Measurements from ENCODE around the gene LINC00237.

The LINC00237 gene

DNA sequence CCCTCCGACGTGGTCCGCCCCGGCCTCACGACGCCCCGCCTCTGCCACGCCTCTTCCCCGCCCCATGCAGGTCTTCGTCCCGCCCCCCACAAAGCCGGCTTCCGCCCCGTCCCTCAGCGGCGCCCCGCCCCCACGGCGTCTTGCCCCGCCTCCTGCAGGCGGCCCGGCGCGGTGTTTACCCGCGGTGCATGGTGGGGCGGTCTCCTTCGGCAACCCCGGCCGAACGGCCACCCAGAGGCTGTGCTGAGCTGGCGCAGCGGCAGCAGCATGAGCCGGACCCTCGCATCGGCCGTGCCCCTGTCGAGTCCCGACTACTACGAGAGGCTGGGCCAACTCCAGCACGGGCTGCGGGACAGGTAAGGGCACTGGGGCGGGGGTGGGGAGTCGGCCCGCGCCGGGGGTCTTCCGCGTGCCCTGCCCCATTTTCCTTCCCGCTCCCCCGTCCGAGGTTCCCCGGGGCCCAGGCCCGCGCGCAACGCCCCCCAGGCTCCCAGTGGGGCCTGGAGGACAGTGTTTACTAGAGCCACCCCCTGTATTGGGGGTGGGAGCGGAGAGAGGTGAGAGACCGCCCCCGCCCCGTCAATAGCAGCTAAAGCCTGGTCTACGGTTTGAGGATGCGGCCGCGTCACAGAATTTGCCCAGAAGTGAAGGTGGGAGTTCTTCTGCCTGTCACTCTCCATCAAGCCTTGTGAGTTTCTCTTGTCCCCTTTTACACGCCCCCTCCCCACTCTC lies 19.9 kb upstream of the LINC00237 start, which contains the start of gene KIZ:
KIZ (plus strand) TSS at position 234 of the 732 bp plus-strand sequence; CDS start at position 268, 34 bp downstream.
- Histone ChIP-seq H3K27ac (ENCODE audit: low read depth in 2 of 2, low read length in 2 of 2) (peak within 1 kb of the TSS; percentile 74 to 80), H3K9me3 (ENCODE audit: control insufficient read depth in 2 of 2, low read length in 2 of 2) (no peaks in the 10 kb centered on the region), H3K4me1 (ENCODE audit: control insufficient read depth in 2 of 2, insufficient read depth in 2 of 2, low read length in 2 of 2) (peaks cover 4 to 5% of the 10 kb centered on the region in 2 donors), H3K4me3 (ENCODE audit: low read length in 2 of 2) (peak within 1 kb of the TSS; percentile 84 to 93), H3K9ac (ENCODE audit: low read depth in 1 of 2, low read length in 2 of 2) (peak within 1 kb of the TSS; percentile 68 to 79), H3K36me3 (ENCODE audit: control insufficient read depth in 2 of 2, insufficient read depth in 2 of 2, low read length in 2 of 2) (no peaks in the 10 kb centered on the region), H3K27me3 (ENCODE audit: control insufficient read depth in 2 of 2, insufficient read depth in 2 of 2, low read length in 2 of 2) (no peaks in the 10 kb centered on the region)

GRCh38 chr20:21125072-21125848 lies 19.1 kb upstream of the LINC00237 start:
- Histone ChIP-seq H3K9ac (ENCODE audit: low read depth in 1 of 2, low read length in 2 of 2) (peak overlapping the region; percentile 47 to 78), H3K4me3 (ENCODE audit: low read length in 2 of 2) (peak overlapping the region; percentile 83 to 93), H3K36me3 (ENCODE audit: control insufficient read depth in 2 of 2, insufficient read depth in 2 of 2, low read length in 2 of 2) (no peaks in the 10 kb centered on the region), H3K9me3 (ENCODE audit: control insufficient read depth in 2 of 2, low read length in 2 of 2) (no peaks in the 10 kb centered on the region), H3K27me3 (ENCODE audit: control insufficient read depth in 2 of 2, insufficient read depth in 2 of 2, low read length in 2 of 2) (no peaks in the 10 kb centered on the region), H3K27ac (ENCODE audit: low read depth in 2 of 2, low read length in 2 of 2) (peak overlapping the region; percentile 62 to 80), H3K4me1 (ENCODE audit: control insufficient read depth in 2 of 2, insufficient read depth in 2 of 2, low read length in 2 of 2) (peaks cover 4 to 5% of the 10 kb centered on the region in 2 donors)

DNA sequence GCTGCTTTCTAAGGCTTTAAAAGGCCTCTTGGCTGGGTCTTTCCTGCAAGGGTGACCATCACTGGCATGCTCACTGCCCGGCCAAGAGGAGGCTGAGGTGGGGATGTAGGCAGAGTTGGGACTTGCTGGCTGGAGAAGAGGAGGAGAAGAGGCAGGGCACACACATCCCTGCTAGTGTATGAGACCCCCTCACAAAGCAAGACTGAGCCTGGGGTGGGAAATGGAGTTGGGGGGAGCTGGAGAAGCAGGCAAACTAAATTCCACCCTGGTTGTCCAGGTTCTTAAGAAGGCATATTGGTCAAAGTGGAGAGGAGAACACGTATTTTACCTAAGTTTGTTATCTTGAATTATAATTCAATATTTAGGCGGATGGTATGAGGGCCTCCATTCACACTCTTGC lies 18.0 kb upstream of the LINC00237 start:
- Histone ChIP-seq H3K27ac (ENCODE audit: low read depth in 2 of 2, low read length in 2 of 2) (no peak overlapping the region), H3K27me3 (ENCODE audit: control insufficient read depth in 2 of 2, insufficient read depth in 2 of 2, low read length in 2 of 2) (peaks cover 0 to under 1% of the 10 kb centered on the region in 2 donors), H3K9me3 (ENCODE audit: control insufficient read depth in 2 of 2, low read length in 2 of 2) (no peaks in the 10 kb centered on the region), H3K9ac (ENCODE audit: low read depth in 1 of 2, low read length in 2 of 2) (no peak overlapping the region), H3K36me3 (ENCODE audit: control insufficient read depth in 2 of 2, insufficient read depth in 2 of 2, low read length in 2 of 2) (no peaks in the 10 kb centered on the region), H3K4me3 (ENCODE audit: low read length in 2 of 2) (no peak overlapping the region), H3K4me1 (ENCODE audit: control insufficient read depth in 2 of 2, insufficient read depth in 2 of 2, low read length in 2 of 2) (peaks cover 4 to 5% of the 10 kb centered on the region in 2 donors)

DNA sequence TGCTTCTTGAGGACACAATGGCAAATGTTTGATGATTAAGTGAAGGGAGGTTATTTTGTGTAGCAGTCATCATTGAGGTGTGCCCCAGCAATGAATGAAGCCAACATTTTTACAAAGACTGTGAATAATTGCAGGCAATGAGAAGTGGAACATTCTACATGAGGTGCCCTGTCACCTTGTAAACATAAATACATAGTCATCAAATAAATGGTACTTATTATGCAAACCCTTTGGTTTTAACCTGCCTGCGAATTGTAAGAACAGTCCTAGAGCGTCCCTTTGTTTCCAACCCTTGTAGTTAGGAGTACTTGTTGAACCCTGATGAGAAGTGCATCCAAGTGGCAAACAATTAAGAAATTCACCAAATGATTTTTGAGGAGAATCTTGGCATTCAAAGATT lies 12.6 kb upstream of the LINC00237 start:
- no peak overlapping the region for H3K27ac ChIP-seq (ENCODE audit: low read depth in 2 of 2, low read length in 2 of 2)
- peaks cover 8 to 9% of the 10 kb centered on the region in 2 donors for H3K27me3 ChIP-seq (ENCODE audit: control insufficient read depth in 2 of 2, insufficient read depth in 2 of 2, low read length in 2 of 2)
- no peaks in the 10 kb centered on the region for H3K9me3 ChIP-seq (ENCODE audit: control insufficient read depth in 2 of 2, low read length in 2 of 2)
- no peaks in the 10 kb centered on the region for H3K4me1 ChIP-seq (ENCODE audit: control insufficient read depth in 2 of 2, insufficient read depth in 2 of 2, low read length in 2 of 2)
- no peak overlapping the region for H3K4me3 ChIP-seq (ENCODE audit: low read length in 2 of 2)
- no peak overlapping the region for H3K9ac ChIP-seq (ENCODE audit: low read depth in 1 of 2, low read length in 2 of 2)
- no peaks in the 10 kb centered on the region for H3K36me3 ChIP-seq (ENCODE audit: control insufficient read depth in 2 of 2, insufficient read depth in 2 of 2, low read length in 2 of 2)

GRCh38 chr20:21118138-21118537 lies 12.0 kb upstream of the LINC00237 start:
- Histone ChIP-seq H3K27ac (ENCODE audit: low read depth in 2 of 2, low read length in 2 of 2) (no peak overlapping the region), H3K27me3 (ENCODE audit: control insufficient read depth in 2 of 2, insufficient read depth in 2 of 2, low read length in 2 of 2) (peaks cover 8 to 9% of the 10 kb centered on the region in 2 donors), H3K36me3 (ENCODE audit: control insufficient read depth in 2 of 2, insufficient read depth in 2 of 2, low read length in 2 of 2) (no peaks in the 10 kb centered on the region), H3K9ac (ENCODE audit: low read depth in 1 of 2, low read length in 2 of 2) (no peak overlapping the region), H3K4me3 (ENCODE audit: low read length in 2 of 2) (no peak overlapping the region), H3K4me1 (ENCODE audit: control insufficient read depth in 2 of 2, insufficient read depth in 2 of 2, low read length in 2 of 2) (no peaks in the 10 kb centered on the region), H3K9me3 (ENCODE audit: control insufficient read depth in 2 of 2, low read length in 2 of 2) (no peaks in the 10 kb centered on the region)

DNA sequence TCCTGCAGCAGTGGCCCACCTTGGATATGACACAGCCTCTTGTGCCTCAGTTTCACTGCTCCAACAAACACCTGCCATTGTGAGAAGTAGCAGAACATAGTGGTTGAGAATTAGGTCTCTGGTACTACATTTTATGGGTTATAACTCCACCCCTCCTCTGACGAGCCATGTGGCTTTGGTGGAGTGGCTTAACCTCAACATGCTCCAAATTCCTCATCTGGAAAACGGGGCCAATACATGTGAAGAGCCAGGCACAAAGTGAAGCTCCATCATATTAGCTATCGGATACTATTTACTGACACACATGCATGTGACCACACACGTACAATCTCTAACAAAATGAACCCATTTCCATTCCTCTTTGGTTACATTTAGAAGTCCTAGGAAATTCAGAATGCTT lies 11.4 kb upstream of the LINC00237 start:
- no peak overlapping the region for H3K4me3 ChIP-seq (ENCODE audit: low read length in 2 of 2)
- no peak overlapping the region for H3K9ac ChIP-seq (ENCODE audit: low read depth in 1 of 2, low read length in 2 of 2)
- no peaks in the 10 kb centered on the region for H3K9me3 ChIP-seq (ENCODE audit: control insufficient read depth in 2 of 2, low read length in 2 of 2)
- H3K36me3 ChIP-seq (ENCODE audit: control insufficient read depth in 2 of 2, insufficient read depth in 2 of 2, low read length in 2 of 2) = no peaks in the 10 kb centered on the region
- no peak overlapping the region for H3K27ac ChIP-seq (ENCODE audit: low read depth in 2 of 2, low read length in 2 of 2)
- H3K4me1 ChIP-seq (ENCODE audit: control insufficient read depth in 2 of 2, insufficient read depth in 2 of 2, low read length in 2 of 2) = no peaks in the 10 kb centered on the region
- peaks cover 8 to 10% of the 10 kb centered on the region in 2 donors for H3K27me3 ChIP-seq (ENCODE audit: control insufficient read depth in 2 of 2, insufficient read depth in 2 of 2, low read length in 2 of 2)

DNA sequence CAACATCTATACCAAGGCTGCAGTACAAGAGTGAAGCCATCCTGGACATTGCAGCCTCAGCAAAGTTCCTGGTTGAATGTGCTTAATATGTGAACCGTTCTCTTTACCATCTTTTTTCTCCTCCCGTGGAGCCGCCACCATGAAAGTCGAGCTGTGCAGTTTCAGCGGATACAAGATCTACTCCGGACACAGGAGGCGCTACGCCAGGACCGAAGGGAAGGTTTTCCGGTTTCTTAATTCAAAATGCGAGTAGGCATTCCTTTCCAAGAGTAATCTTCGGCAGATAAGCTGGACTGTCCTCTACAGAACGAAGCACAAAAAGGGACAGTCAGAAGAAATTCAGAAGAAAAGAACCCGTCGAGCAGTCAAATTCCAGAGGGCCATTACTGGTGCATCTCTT lies 8.4 kb upstream of the LINC00237 start:
- H3K27me3 ChIP-seq (ENCODE audit: control insufficient read depth in 2 of 2, insufficient read depth in 2 of 2, low read length in 2 of 2) = peaks cover 8 to 20% of the 10 kb centered on the region in 2 donors
- no peaks in the 10 kb centered on the region for H3K9me3 ChIP-seq (ENCODE audit: control insufficient read depth in 2 of 2, low read length in 2 of 2)
- no peaks in the 10 kb centered on the region for H3K4me1 ChIP-seq (ENCODE audit: control insufficient read depth in 2 of 2, insufficient read depth in 2 of 2, low read length in 2 of 2)
- H3K27ac ChIP-seq (ENCODE audit: low read depth in 2 of 2, low read length in 2 of 2) = no peak overlapping the region
- H3K9ac ChIP-seq (ENCODE audit: low read depth in 1 of 2, low read length in 2 of 2) = no peak overlapping the region
- H3K4me3 ChIP-seq (ENCODE audit: low read length in 2 of 2) = no peak overlapping the region
- H3K36me3 ChIP-seq (ENCODE audit: control insufficient read depth in 2 of 2, insufficient read depth in 2 of 2, low read length in 2 of 2) = no peaks in the 10 kb centered on the region

GRCh38 chr20:21113697-21114096 lies 7.5 kb upstream of the LINC00237 start:
- H3K36me3 ChIP-seq (ENCODE audit: control insufficient read depth in 2 of 2, insufficient read depth in 2 of 2, low read length in 2 of 2) = no peaks in the 10 kb centered on the region
- H3K9ac ChIP-seq (ENCODE audit: low read depth in 1 of 2, low read length in 2 of 2) = no peak overlapping the region
- no peaks in the 10 kb centered on the region for H3K4me1 ChIP-seq (ENCODE audit: control insufficient read depth in 2 of 2, insufficient read depth in 2 of 2, low read length in 2 of 2)
- H3K27ac ChIP-seq (ENCODE audit: low read depth in 2 of 2, low read length in 2 of 2) = no peak overlapping the region
- no peaks in the 10 kb centered on the region for H3K9me3 ChIP-seq (ENCODE audit: control insufficient read depth in 2 of 2, low read length in 2 of 2)
- peaks cover 4 to 27% of the 10 kb centered on the region in 2 donors for H3K27me3 ChIP-seq (ENCODE audit: control insufficient read depth in 2 of 2, insufficient read depth in 2 of 2, low read length in 2 of 2)
- H3K4me3 ChIP-seq (ENCODE audit: low read length in 2 of 2) = no peak overlapping the region

GRCh38 chr20:21111416-21111815 lies 5.3 kb upstream of the LINC00237 start:
- H3K9ac ChIP-seq (ENCODE audit: low read depth in 1 of 2, low read length in 2 of 2) = no peak overlapping the region

GRCh38 chr20:21110811-21111210 lies 4.7 kb upstream of the LINC00237 start:
- no peak overlapping the region for H3K27ac ChIP-seq (ENCODE audit: low read depth in 2 of 2, low read length in 2 of 2)
- no peaks in the 10 kb centered on the region for H3K36me3 ChIP-seq (ENCODE audit: control insufficient read depth in 2 of 2, insufficient read depth in 2 of 2, low read length in 2 of 2)
- H3K4me1 ChIP-seq (ENCODE audit: control insufficient read depth in 2 of 2, insufficient read depth in 2 of 2, low read length in 2 of 2) = no peaks in the 10 kb centered on the region
- peaks cover 8 to 25% of the 10 kb centered on the region in 2 donors for H3K27me3 ChIP-seq (ENCODE audit: control insufficient read depth in 2 of 2, insufficient read depth in 2 of 2, low read length in 2 of 2)
- no peak overlapping the region for H3K9ac ChIP-seq (ENCODE audit: low read depth in 1 of 2, low read length in 2 of 2)
- H3K4me3 ChIP-seq (ENCODE audit: low read length in 2 of 2) = no peak overlapping the region
- no peaks in the 10 kb centered on the region for H3K9me3 ChIP-seq (ENCODE audit: control insufficient read depth in 2 of 2, low read length in 2 of 2)

More at GRCh38 chr20:21111416-21111815, 5.3 kb upstream of the LINC00237 start:
- Histone ChIP-seq H3K27ac (ENCODE audit: low read depth in 2 of 2, low read length in 2 of 2) (no peak overlapping the region), H3K4me1 (ENCODE audit: control insufficient read depth in 2 of 2, insufficient read depth in 2 of 2, low read length in 2 of 2) (no peaks in the 10 kb centered on the region), H3K9me3 (ENCODE audit: control insufficient read depth in 2 of 2, low read length in 2 of 2) (no peaks in the 10 kb centered on the region), H3K36me3 (ENCODE audit: control insufficient read depth in 2 of 2, insufficient read depth in 2 of 2, low read length in 2 of 2) (no peaks in the 10 kb centered on the region), H3K27me3 (ENCODE audit: control insufficient read depth in 2 of 2, insufficient read depth in 2 of 2, low read length in 2 of 2) (peaks cover 3 to 22% of the 10 kb centered on the region in 2 donors), H3K4me3 (ENCODE audit: low read length in 2 of 2) (no peak overlapping the region)

Data from mucosa of rectum (tissue), 2 donors.